Muscle of leg (tissue), 11 donors: ENCODE measurements around the gene F10. TPM values are rescaled to one million over a fixed set of nuclear protein-coding genes. Genes with fewer than 3 reads are reported as not detected.

Experiments used
- DNase-seq: peaks from one replicate; pipeline ENCODE4 v3.0.0; 2013
- H3K27ac ChIP-seq: one replicate; pipeline ENCODE4 v1.5.1; 2013; ENCODE audit warnings: mild to moderate bottlenecking, low read length, control low read depth
- H3K27me3 ChIP-seq: one replicate; pipeline ENCODE4 v1.6.1; 2013; ENCODE audit warnings: low read length; ENCODE audit not compliant: control insufficient read depth, insufficient read depth
- H3K36me3 ChIP-seq: one replicate; pipeline ENCODE4 v1.6.1; 2013; ENCODE audit warnings: low read length; ENCODE audit not compliant: control insufficient read depth, insufficient read depth
- H3K4me1 ChIP-seq: one replicate; pipeline ENCODE4 v1.6.1; 2013; ENCODE audit warnings: low read length; ENCODE audit not compliant: control insufficient read depth, insufficient read depth
- H3K4me3 ChIP-seq: one replicate; pipeline ENCODE4 v1.5.1; 2013; ENCODE audit warnings: low read length, control low read depth
- H3K9me3 ChIP-seq: replicated peaks from 2 replicates; pipeline ENCODE4 v1.6.1; 2013; ENCODE audit warnings: low read depth, low read length; ENCODE audit not compliant: control insufficient read depth
- WGBS: methylation state at CpG from one replicate; pipeline ENCODE4 v1.1.5; 2013; ENCODE audit warnings: missing lambda C conversion rate; ENCODE audit not compliant: insufficient coverage; 5-methylcytosine and 5-hydroxymethylcytosine counted together
- polyA plus RNA-seq, 8 donors: library from polyadenylated mRNA; unstranded; fragments of 120-200 nt; gene quantifications; one replicate each; pipeline versions ENCODE4 v1.2.1 to v1.2.3, GENCODE V29; 2013; ENCODE audit warnings: inconsistent platforms in 1 of 8, low replicate concordance in 1 of 8; ENCODE audit not compliant: insufficient read length in 8 of 8, insufficient read depth in 1 of 8
- total RNA-seq: library from RNA; stranded (reverse); fragments of 120-200 nt; gene quantifications from one replicate; pipeline ENCODE4 v1.2.4, GENCODE V29; 2013

Gene F10
- total and polyA plus RNA-seq, 9 donors = 6.7 to 41.0 (median 14.8) TPM

GRCh38 chr13:113153810-113154748 lies 31.5 kb downstream of the F10 start:
- peak; percentile 83 for DNase-seq
- Histone ChIP-seq H3K4me1 (peaks cover 27% of the 10 kb centered on the region), H3K27me3 (peaks cover 16% of the 10 kb centered on the region), H3K9me3 (no peaks in the 10 kb centered on the region), H3K27ac (peak overlapping the region; percentile 86), H3K36me3 (no peaks in the 10 kb centered on the region), H3K4me3 (peak overlapping the region; percentile 35)
- 5% methylated on average over 7 of the region's 76 CpGs for WGBS

- Histone ChIP-seq H3K4me3 (no peak overlapping the region), H3K27ac (no peak overlapping the region), H3K36me3 (no peaks in the 10 kb centered on the region), H3K9me3 (no peaks in the 10 kb centered on the region), H3K27me3 (peaks cover 16% of the 10 kb centered on the region), H3K4me1 (peaks cover 24% of the 10 kb centered on the region)
- WGBS = 66% methylated on average over 2 of the region's 3 CpGs
- DNase-seq = no peak
Measured at GRCh38 chr13:113155201-113155600, 32.6 kb downstream of the F10 start.

- DNase-seq = no peak
- peaks cover 24% of the 10 kb centered on the region for H3K4me1 ChIP-seq
- no peaks in the 10 kb centered on the region for H3K36me3 ChIP-seq
- no peak overlapping the region for H3K27ac ChIP-seq
- H3K27me3 ChIP-seq = peaks cover 19% of the 10 kb centered on the region
- H3K4me3 ChIP-seq = no peak overlapping the region
- H3K9me3 ChIP-seq = no peaks in the 10 kb centered on the region
- 81% methylated on average over 3 of the region's 9 CpGs for WGBS
Measured at GRCh38 chr13:113155982-113156655, 33.5 kb downstream of the F10 start.

GRCh38 chr13:113157206-113157928 lies 34.8 kb downstream of the F10 start:
- no peak overlapping the region for H3K27ac ChIP-seq
- peaks cover 16% of the 10 kb centered on the region for H3K27me3 ChIP-seq
- H3K4me3 ChIP-seq = no peak overlapping the region
- no peaks in the 10 kb centered on the region for H3K36me3 ChIP-seq
- WGBS = 65% methylated on average over 9 of the region's 12 CpGs
- peaks cover 16% of the 10 kb centered on the region for H3K4me1 ChIP-seq
- no peaks in the 10 kb centered on the region for H3K9me3 ChIP-seq
- no peak for DNase-seq

- Histone ChIP-seq H3K9me3 (no peaks in the 10 kb centered on the region), H3K4me3 (no peak within 1 kb of the TSS), H3K36me3 (no peaks in the 10 kb centered on the region), H3K27me3 (peaks cover 17% of the 10 kb centered on the region), H3K27ac (no peak within 1 kb of the TSS), H3K4me1 (peaks cover 16% of the 10 kb centered on the region)
- WGBS = 39% methylated on average over 15 of the region's 16 CpGs
- no peak for DNase-seq
Measured at GRCh38 chr13:113157929-113158747, 35.5 kb downstream of the F10 start, which contains the start of gene PROZ. Gene PROZ (plus strand): TSS chr13:113158648. CDS start chr13:113158661, 13 bp downstream.

GRCh38 chr13:113158946-113159345 lies 36.3 kb downstream of the F10 start:
- Histone ChIP-seq H3K9me3 (no peaks in the 10 kb centered on the region), H3K36me3 (no peaks in the 10 kb centered on the region), H3K27me3 (peaks cover 20% of the 10 kb centered on the region), H3K4me3 (no peak overlapping the region), H3K4me1 (peaks cover 17% of the 10 kb centered on the region), H3K27ac (no peak overlapping the region)
- no peak for DNase-seq
- 56% methylated on average over 4 of the region's 7 CpGs for WGBS

- H3K27me3 ChIP-seq = peaks cover 20% of the 10 kb centered on the region
- 64% methylated on average over 20 of the region's 20 CpGs for WGBS
- H3K4me1 ChIP-seq = peaks cover 14% of the 10 kb centered on the region
- H3K36me3 ChIP-seq = no peaks in the 10 kb centered on the region
- H3K27ac ChIP-seq = no peak overlapping the region
- no peaks in the 10 kb centered on the region for H3K9me3 ChIP-seq
- no peak for DNase-seq
- H3K4me3 ChIP-seq = no peak overlapping the region
Measured at GRCh38 chr13:113159701-113160100, 37.1 kb downstream of the F10 start.

- DNase-seq = no peak
- WGBS = 64% methylated on average over 12 of the region's 12 CpGs
Measured at GRCh38 chr13:113160983-113161382, 38.4 kb downstream of the F10 start.

GRCh38 chr13:113161433-113161832 lies 38.8 kb downstream of the F10 start:
- no peaks in the 10 kb centered on the region for H3K9me3 ChIP-seq
- peaks cover 14% of the 10 kb centered on the region for H3K4me1 ChIP-seq
- 51% methylated on average over 15 of the region's 16 CpGs for WGBS
- H3K4me3 ChIP-seq = no peak overlapping the region
- DNase-seq = no peak
- no peaks in the 10 kb centered on the region for H3K36me3 ChIP-seq
- peaks cover 20% of the 10 kb centered on the region for H3K27me3 ChIP-seq
- H3K27ac ChIP-seq = no peak overlapping the region

More at GRCh38 chr13:113160983-113161382, 38.4 kb downstream of the F10 start:
- no peaks in the 10 kb centered on the region for H3K9me3 ChIP-seq
- peaks cover 20% of the 10 kb centered on the region for H3K27me3 ChIP-seq
- no peaks in the 10 kb centered on the region for H3K36me3 ChIP-seq
- peaks cover 14% of the 10 kb centered on the region for H3K4me1 ChIP-seq
- H3K4me3 ChIP-seq = no peak overlapping the region
- no peak overlapping the region for H3K27ac ChIP-seq
